Choroid plexus epithelial cell (primary cell): ENCODE results near the gene CNOT8.
"Not testable (repeated sequence)": the region's sequence is repeated elsewhere in the genome, so short reads cannot be mapped to it uniquely, and the experiment has no call there.

Experiments used
- DNase-seq: peaks from one replicate; pipeline ENCODE4 v3.0.0-alpha.2; 2010; ENCODE audit warnings: low read depth
- H3K4me3 ChIP-seq: 2 replicates; pipeline ENCODE4 v1.5.1; 2011; ENCODE audit warnings: low read depth, mild to moderate bottlenecking, control low read depth, low read length, moderate library complexity
- CTCF ChIP-seq: conservative IDR thresholded peaks from 2 replicates; pipeline ENCODE4 v1.5.1; 2011; ENCODE audit warnings: low read depth, mild to moderate bottlenecking, control low read depth, inconsistent platforms, low read length, moderate library complexity

Gene CNOT8

GRCh38 chr5:154823605-154824004, 34.8 kb upstream of the CNOT8 start:
- H3K4me3 ChIP-seq, result no peak overlapping the region
- DNase-seq, result no peak

GRCh38 chr5:154824070-154824469, 34.4 kb upstream of the CNOT8 start:
- DNase-seq, result no peak
- TF ChIP-seq CTCF, result no peak
- no peak overlapping the region for H3K4me3 ChIP-seq

More at GRCh38 chr5:154823605-154824004, 34.8 kb upstream of the CNOT8 start:
- TF ChIP-seq CTCF, result no peak

GRCh38 chr5:154829181-154829588, 29.2 kb upstream of the CNOT8 start:
- no peak for TF ChIP-seq CTCF

GRCh38 chr5:154829589-154830218, 28.7 kb upstream of the CNOT8 start:
- no peak for TF ChIP-seq CTCF
- H3K4me3 ChIP-seq, result no peak overlapping the region
- DNase-seq, result no peak

More at GRCh38 chr5:154829181-154829588, 29.2 kb upstream of the CNOT8 start:
- DNase-seq, result no peak
- no peak overlapping the region for H3K4me3 ChIP-seq

- no peak for DNase-seq
- no peak overlapping the region for H3K4me3 ChIP-seq
- no peak for TF ChIP-seq CTCF
These were observed 28.2 kb upstream of the CNOT8 start for GRCh38 chr5:154830219-154830595.

GRCh38 chr5:154830596-154830995, 27.8 kb upstream of the CNOT8 start:
- no peak for DNase-seq
- H3K4me3 ChIP-seq, result no peak overlapping the region
- TF ChIP-seq CTCF, result no peak

GRCh38 chr5:154831451-154831850, 27.0 kb upstream of the CNOT8 start:
- H3K4me3 ChIP-seq, result no peak overlapping the region
- DNase-seq, result no peak
- no peak for TF ChIP-seq CTCF

- H3K4me3 ChIP-seq, DNase-seq: not testable (repeated sequence)
These were observed 25.6 kb upstream of the CNOT8 start for GRCh38 chr5:154832804-154833203.
